Measurements from ENCODE around the gene AATK.
"Not testable (repeated sequence)": the region's sequence is repeated elsewhere in the genome, so short reads cannot be mapped to it uniquely, and the experiment has no call there.

The AATK gene

GRCh38 chr17:81160747-81161453 is 5.1 kb downstream of the AATK start:
- no peak for DNase-seq

- no peak for DNase-seq
Observed at GRCh38 chr17:81160306-81160705, 5.7 kb downstream of the AATK start.

DNA sequence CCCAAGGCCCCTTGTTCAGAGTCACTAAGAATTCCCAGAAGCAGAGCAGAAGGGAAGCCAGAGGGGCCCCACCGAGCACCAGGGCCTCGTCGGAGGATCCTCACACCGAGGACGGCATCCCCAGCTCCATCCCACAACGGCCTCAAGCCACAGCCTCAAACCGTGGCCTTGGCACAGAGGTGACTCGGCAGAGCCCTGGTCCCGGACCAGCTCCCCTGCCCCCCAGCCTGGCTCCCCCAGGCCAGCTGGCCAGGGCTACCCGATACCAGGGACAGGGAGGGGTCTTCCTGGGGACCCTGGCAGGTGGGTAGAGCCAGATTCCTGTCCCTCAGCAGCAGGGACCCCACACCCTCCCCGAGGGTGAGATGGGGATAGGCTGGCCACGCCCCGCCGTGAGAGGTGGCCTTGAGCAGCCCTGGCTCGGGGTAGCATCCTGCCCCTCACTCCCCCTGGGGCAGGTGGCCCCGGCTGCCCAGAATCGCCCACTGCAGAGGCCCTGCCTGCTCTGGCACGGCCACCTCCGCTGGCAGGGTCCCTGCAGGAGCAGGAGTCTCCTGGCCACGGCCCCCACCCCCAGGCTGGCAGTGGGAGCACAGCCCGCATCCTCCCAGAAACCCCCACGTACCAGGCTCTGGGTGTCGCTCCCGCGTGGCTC is 6.3 kb downstream of the AATK start:
- no peak for DNase-seq

- DNase-seq, result no peak
Observed at GRCh38 chr17:81158688-81159590, 7.1 kb downstream of the AATK start.

DNA sequence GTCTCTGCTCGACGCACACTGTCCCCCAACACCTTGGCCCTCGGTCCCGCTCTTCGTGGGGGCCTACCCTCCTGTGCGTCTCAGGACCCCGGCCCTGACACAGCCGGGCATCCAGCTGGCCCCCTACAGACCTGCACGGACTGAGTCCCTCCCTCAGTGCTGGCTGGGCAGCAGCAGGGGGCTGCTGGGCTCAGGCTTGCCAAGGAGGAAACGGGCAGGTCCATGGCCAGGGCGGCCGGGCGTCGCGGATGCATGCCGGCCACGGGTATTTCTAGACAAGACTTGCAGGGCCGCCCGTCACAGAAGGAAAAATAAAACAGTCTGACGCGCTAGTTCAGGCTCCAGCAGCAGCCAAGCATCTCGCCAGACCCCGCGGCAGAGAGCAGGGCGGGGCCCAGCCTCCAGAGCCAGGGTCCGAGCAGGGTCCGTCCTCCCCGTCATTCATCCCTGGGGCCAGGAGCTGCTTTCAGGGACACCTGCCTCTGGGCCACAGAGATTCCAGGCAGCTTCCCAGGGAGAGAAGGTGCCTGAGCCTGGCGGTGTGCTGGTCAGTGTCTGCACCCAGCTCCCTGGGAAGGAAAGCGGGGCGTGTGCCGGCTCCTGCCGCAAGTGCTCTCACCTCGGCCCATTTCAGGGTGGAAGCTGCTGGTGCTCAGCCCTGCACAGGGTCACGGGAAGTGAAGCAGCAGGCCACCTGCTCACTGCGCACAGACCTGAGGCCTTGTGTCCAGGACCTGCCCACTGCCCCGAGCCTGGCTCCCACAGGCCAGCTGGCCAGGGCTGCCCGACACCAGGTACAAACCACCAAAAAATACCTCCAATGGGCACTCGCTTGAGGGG is 8.0 kb downstream of the AATK start:
- DNase-seq, result no peak

DNA sequence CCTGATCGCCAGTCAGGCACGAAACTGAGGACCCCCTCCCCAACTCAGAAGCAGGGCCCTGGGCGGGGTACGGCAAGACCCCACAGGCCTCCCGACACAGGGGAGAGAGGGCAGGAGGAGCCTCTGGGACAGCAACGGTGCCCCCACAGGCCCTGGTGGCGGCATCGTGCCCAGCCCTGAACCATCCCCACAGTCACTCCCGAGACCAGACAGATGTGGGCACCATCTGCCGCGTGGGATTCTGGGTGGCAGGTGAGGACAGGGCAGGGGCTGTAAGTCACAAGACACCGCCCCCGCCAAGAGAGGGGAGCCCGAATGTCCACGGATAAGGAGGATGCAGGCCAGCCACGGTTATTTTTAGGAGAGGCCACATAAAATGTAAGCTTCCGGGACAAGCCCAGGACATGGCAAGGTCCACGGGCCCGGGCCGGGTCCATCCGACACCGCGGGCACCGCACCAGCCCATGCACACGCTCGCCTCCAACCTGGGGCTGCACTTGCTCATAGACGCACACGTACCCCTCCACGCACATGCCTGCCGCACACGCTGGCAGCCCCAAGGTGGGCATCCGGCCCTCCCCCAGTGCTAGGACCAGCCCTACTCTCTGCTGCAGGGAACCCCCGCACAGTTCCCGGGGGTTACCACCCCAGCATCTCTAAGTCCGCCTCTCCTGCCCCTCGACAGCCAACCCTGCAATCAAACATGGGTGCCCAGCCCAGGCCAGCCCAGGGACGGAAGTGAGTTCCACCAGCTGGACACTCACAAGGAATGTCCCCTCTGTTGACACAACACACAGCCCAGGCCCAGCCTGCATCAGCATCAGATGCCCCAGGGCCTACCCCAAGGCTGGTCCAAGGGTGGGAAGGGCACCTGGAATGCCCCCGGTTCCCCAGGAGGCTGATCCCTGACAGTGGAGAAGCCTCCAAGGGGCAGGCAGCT is 8.9 kb downstream of the AATK start:
- DNase-seq, result no peak

GRCh38 chr17:81154961-81155360 is 11.1 kb downstream of the AATK start:
- no peak for DNase-seq

GRCh38 chr17:81154016-81154415 is 12.0 kb downstream of the AATK start:
- DNase-seq, result not testable (repeated sequence)

DNA sequence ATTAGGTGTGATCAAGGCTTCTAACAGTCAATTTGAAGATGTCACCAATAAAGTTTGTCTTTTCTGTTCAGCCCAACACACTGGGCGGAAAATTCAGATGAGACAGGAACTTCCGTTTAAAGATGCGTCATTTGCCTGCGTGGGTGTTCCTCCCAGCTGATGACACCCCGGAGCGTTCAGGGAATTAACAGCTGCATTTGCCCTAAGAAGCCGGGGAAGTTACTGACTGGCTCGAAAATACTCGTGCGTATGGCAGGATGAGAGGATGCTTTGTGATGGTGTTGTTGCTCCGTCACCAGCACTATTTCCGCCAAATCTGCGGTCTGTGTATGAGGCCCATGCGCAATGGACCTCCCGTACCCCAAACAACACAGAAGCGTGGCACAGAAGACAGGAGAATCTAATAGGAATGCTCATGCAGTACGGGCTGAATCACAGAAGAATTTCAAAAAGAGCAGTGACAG is 12.6 kb downstream of the AATK start:
- DNase-seq, result no peak

DNA sequence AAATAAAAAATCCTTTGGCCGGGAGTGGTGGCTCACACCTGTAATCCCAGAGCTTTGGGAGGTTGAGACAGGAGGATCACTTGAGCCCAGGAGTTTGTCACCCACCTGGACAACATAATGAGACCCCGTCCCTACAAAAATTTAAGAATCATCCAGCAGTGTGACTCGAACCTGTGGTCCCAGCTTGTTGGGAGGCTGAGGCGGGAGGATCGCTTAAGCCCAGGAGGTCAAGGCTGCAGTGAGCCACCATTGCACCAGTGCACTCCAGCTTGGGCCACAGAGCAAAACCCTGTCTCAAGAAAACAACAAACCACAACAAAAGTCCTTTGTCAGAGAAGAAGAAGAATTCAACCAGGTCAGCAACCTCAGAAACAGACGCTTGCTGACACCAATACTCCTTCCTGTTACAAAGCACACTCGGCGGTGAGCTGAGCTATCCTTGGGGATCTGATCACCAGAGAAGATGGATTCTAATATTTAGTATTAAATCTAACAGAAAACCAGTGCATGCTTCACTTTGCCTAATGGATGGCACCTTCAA is 13.7 kb downstream of the AATK start:
- DNase-seq, result no peak

DNA sequence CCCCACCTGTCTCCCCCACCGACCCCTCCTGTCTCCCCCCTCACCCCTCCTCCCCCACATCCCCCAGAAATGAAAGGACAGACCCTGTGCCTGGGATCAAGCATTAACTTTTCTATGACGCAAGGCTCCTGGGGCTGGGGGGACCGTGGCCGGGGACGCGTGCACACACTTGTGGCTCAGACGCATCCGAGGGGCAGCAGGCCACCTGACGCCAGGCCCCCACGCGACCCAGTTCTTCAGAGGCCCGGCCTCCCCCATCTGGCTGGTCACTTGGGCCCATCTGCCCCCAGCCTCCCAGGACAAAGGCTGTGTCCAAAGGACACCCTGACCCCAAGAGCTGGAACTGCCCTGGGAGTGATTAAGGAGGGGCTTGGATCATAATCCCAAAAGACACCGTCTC is 14.7 kb downstream of the AATK start:
- DNase-seq, result no peak

- DNase-seq, result no peak
Observed at GRCh38 chr17:81150377-81151077, 15.5 kb downstream of the AATK start.

- no peak for DNase-seq
Observed at GRCh38 chr17:81148986-81149533, 17.0 kb downstream of the AATK start.

GRCh38 chr17:81148571-81148970 is 17.4 kb downstream of the AATK start:
- DNase-seq, result no peak

GRCh38 chr17:81147701-81148100 is 18.3 kb downstream of the AATK start:
- no peak for DNase-seq

DNA sequence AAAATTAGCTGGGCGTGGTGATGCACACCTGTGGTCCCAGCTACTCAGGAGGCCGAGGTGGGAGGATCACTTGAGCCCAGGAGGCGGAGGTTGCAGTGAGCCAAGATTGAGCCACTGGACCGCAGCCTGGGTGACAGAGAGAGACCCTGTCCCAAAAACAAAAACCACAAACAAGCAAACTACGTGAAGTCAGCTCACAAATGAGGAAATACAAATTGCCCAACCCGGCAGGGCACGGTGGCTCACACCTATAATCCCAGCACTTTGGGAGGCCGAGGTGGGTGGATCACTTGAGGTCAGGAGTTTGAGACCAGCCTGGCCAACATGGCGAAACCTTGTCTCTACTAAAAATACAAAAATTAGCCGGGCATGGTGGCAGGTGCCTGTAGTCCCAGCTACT is 19.8 kb downstream of the AATK start:
- DNase-seq, result not testable (repeated sequence)

- DNase-seq, result no peak
Observed at GRCh38 chr17:81144423-81144781, 21.6 kb downstream of the AATK start.

GRCh38 chr17:81143717-81144422 is 22.2 kb downstream of the AATK start:
- no peak for DNase-seq

GRCh38 chr17:81143200-81143527 is 22.9 kb downstream of the AATK start:
- no peak for DNase-seq
